Panc1 (cell line): ENCODE results near the gene CSTPP1. TPM values are rescaled to one million over a fixed set of nuclear protein-coding genes. Genes with fewer than 3 reads are reported as not detected.
"Not testable (repeated sequence)": the region's sequence is repeated elsewhere in the genome, so short reads cannot be mapped to it uniquely, and the experiment has no call there.

Source experiments
- ATAC-seq: fragments of 200-7000 bp; cut with Tn5 transposase; 2 replicates; pipeline ENCODE4 v1.9.1; 2020; ENCODE audit warnings: mild to moderate bottlenecking, moderate library complexity
- BruUV-seq: library from RNA; stranded (reverse); fragments of 400-500 nt; replicated peaks from 2 replicates; lab custom pipeline; 2021; lab: Mats Ljungman, UMichigan
- CTCF ChIA-PET: fragments of 300-600 bp; sonication (Branson Sonifier 250); formaldehyde crosslinking; loops from one replicate; lab custom pipeline; 2022; ENCODE audit warnings: antibody characterized with exemption; lab: Charles Lee
- POLR2A ChIA-PET: fragments of 300-600 bp; sonication (Branson Sonifier 250); formaldehyde crosslinking; loops from one replicate; lab custom pipeline; 2022; ENCODE audit warnings: antibody characterized with exemption; lab: Charles Lee
- DNase-seq: peaks from one replicate; pipeline ENCODE4 v3.0.0-alpha.2; 2010; ENCODE audit warnings: low read depth, low spot score
- H3K27ac ChIP-seq: 2 replicates; pipeline ENCODE4 v1.5.1; 2011; ENCODE audit warnings: mild to moderate bottlenecking, low read length, inconsistent platforms
- H3K27me3 ChIP-seq: fragments of 200-500 bp; sonication (Bioruptor generic); 2 replicates; pipeline ENCODE4 v1.6.0; 2014; ENCODE audit warnings: low read length, inconsistent platforms; ENCODE audit not compliant: control insufficient read depth, insufficient read depth
- H3K36me3 ChIP-seq: fragments of 200-500 bp; sonication (Bioruptor generic); 2 replicates; pipeline ENCODE4 v1.5.1; 2014; ENCODE audit warnings: inconsistent platforms, mild to moderate bottlenecking, low read length, moderate library complexity; ENCODE audit not compliant: control insufficient read depth, insufficient read depth
- H3K4me1 ChIP-seq: 2 replicates; pipeline ENCODE4 v1.5.1; 2011; ENCODE audit warnings: inconsistent platforms, mild to moderate bottlenecking, low read length, moderate library complexity; ENCODE audit not compliant: control insufficient read depth, insufficient read depth
- H3K4me3 ChIP-seq, 2 experiments: 2 replicates each; pipeline ENCODE4 v1.5.1; 2011 to 2012; ENCODE audit warnings: low read depth in 2 of 2, low read length in 2 of 2, mild to moderate bottlenecking in 2 of 2, inconsistent platforms in 1 of 2, moderate library complexity in 1 of 2
- H3K9me3 ChIP-seq: fragments of 200-500 bp; sonication (Bioruptor generic); 2 replicates; pipeline ENCODE4 v1.5.1; 2014; ENCODE audit warnings: low read depth, mild to moderate bottlenecking, inconsistent platforms, low read length, moderate library complexity; ENCODE audit not compliant: control insufficient read depth, insufficient read depth
- POLR2AphosphoS5 ChIP-seq: IDR thresholded peaks from 2 replicates; pipeline ENCODE4 v1.6.1; 2012; ENCODE audit warnings: mild to moderate bottlenecking, low read depth, low read length, moderate library complexity
- SIN3A ChIP-seq: IDR thresholded peaks from 2 replicates; pipeline ENCODE4 v1.6.1; 2012; ENCODE audit warnings: low read depth, mild to moderate bottlenecking, low read length, moderate library complexity, borderline replicate concordance; ENCODE audit not compliant: insufficient read depth
- TCF7L2 ChIP-seq: IDR thresholded peaks from 2 replicates; pipeline ENCODE4 v1.6.1; 2011; ENCODE audit warnings: mild to moderate bottlenecking, low read depth, low read length, inconsistent platforms
- in situ Hi-C: cut with HindIII; loops from 2 replicates; pipeline ENCODE4 v1.10.0; 2016; ENCODE audit warnings: low sequenced_read_pairs, low pct_unique_long_range_greater_than_20kb
- intact Hi-C: fragments of 100-400 bp; cut with micrococcal nuclease; formaldehyde crosslinking; loops from one replicate; pipeline ENCODE4 v1.10.0; 2022; ENCODE audit not compliant: unreplicated experiment
- total RNA-seq: library from RNA; stranded (reverse); gene quantifications from one replicate; pipeline ENCODE4 v1.2.1, GENCODE V29; 2021; ENCODE audit not compliant: unreplicated experiment
- TF ChIP-seq, protein P1 (sequence below): fragments of 450-650 bp; IDR thresholded peaks from 2 replicates; pipeline ENCODE4 v1.5.1; 2017; ENCODE audit warnings: mild to moderate bottlenecking
- TF ChIP-seq, protein P2 (sequence below), 2 experiments: IDR thresholded peaks; 2 replicates each; pipeline ENCODE4 v1.6.1; 2011 to 2012; ENCODE audit warnings: low read depth in 2 of 2, control low read depth in 1 of 2, low read length in 1 of 2, mild to moderate bottlenecking in 1 of 2, moderate library complexity in 1 of 2; ENCODE audit not compliant: insufficient read depth in 1 of 2

Gene CSTPP1
- total RNA-seq, 1 experiment from 2014 or later, result 29.0 TPM

DNA sequence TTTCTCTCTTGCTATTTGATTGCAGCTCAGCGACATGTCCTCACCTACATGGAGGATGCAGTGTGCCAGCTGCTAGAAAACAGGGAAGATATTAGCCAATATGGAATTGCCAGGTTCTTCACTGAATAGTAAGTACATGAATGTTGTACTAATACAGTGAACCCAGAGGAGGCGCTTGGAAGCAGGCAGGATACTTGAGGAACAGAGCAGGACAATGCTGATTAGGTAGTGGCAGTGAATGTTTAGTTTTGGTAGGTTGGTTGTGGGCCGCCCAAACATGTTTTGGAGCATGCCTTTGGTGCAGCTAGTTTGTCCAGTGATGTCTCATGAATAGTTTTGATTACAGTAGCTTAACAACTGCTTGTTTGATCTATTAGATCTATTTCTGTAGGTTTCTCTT lies 50.6 kb downstream of the CSTPP1 start:
- Histone ChIP-seq H3K36me3 (no peaks in the 10 kb centered on the region), H3K9me3 (no peaks in the 10 kb centered on the region), H3K27ac (no peak overlapping the region), H3K27me3 (no peaks in the 10 kb centered on the region), H3K4me3 (no peak overlapping the region), H3K4me1 (peaks cover 7% of the 10 kb centered on the region; the same call in 1 of the 2 replicates)
- intact Hi-C loops (no loop called here), in situ Hi-C loops (no loop called here)
- ATAC-seq (no peak), DNase-seq (no peak)
- TF ChIP-seq SIN3A, result no peak
- TF ChIP-seq, protein P1, sequence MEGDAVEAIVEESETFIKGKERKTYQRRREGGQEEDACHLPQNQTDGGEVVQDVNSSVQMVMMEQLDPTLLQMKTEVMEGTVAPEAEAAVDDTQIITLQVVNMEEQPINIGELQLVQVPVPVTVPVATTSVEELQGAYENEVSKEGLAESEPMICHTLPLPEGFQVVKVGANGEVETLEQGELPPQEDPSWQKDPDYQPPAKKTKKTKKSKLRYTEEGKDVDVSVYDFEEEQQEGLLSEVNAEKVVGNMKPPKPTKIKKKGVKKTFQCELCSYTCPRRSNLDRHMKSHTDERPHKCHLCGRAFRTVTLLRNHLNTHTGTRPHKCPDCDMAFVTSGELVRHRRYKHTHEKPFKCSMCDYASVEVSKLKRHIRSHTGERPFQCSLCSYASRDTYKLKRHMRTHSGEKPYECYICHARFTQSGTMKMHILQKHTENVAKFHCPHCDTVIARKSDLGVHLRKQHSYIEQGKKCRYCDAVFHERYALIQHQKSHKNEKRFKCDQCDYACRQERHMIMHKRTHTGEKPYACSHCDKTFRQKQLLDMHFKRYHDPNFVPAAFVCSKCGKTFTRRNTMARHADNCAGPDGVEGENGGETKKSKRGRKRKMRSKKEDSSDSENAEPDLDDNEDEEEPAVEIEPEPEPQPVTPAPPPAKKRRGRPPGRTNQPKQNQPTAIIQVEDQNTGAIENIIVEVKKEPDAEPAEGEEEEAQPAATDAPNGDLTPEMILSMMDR, result peak; percentile 21; the same call in 1 of the 2 replicates
- no TSS peak for BruUV-seq
- POLR2A ChIA-PET, result no interaction called here
- CTCF ChIA-PET, result no interaction called here

DNA sequence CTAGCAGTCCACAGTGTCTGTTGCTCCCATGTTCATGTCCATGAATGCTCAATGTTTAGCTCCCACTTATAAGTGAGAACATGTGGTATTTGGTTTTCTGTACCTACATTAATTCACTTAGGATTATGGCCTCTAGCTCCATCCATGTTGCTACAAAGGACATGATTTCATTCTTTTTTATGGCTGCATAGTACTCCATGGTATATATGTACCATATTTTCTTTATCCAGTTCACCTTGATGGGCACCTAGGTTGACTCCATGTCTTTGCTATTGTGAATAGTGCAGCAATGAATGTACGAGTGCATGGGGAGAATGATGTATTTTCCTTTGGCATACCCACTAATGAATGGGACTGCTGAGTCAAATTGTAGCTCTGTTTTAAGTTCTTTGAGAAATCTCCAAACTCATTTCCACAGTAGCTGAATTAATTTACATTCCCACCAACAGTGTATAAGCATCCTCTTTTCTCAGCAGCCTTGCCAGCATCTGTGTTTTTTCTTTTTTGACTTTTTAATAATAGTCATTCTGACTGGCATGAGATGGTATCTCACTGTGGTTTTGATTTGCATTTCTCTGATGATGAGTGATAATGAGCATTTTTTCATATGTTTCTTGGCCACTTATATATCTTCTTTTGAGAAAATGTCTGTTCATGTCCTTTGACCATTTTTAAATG lies 53.4 kb downstream of the CSTPP1 start:
- H3K4me3 ChIP-seq, H3K9me3 ChIP-seq, in situ Hi-C loops, BruUV-seq, H3K27me3 ChIP-seq, H3K27ac ChIP-seq, intact Hi-C loops, CTCF ChIA-PET, ATAC-seq, H3K36me3 ChIP-seq, POLR2A ChIA-PET, DNase-seq, H3K4me1 ChIP-seq: not testable (repeated sequence)

DNA sequence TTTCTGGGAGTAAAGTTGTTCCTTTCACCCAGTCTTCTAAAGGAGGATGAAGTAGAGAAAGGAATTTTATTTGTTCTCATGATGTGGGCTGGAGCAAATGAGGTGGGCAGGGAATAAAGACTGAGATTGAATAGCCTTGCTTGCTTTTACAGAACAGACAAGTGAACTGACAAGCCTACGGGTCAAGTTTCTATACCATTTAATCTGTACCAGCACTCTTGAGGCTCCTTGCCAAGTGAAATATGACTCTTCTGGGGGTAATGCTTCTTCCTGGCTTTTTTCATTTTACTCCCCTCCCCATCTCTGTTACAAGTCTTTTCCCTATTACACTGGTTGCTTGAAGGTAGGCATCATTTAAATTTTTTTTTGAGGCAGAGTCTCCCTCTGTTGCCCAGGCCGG lies 54.8 kb downstream of the CSTPP1 start:
- TF ChIP-seq POLR2AphosphoS5 (no peak), SIN3A (no peak), TCF7L2 (no peak)
- TF ChIP-seq, protein P2, sequence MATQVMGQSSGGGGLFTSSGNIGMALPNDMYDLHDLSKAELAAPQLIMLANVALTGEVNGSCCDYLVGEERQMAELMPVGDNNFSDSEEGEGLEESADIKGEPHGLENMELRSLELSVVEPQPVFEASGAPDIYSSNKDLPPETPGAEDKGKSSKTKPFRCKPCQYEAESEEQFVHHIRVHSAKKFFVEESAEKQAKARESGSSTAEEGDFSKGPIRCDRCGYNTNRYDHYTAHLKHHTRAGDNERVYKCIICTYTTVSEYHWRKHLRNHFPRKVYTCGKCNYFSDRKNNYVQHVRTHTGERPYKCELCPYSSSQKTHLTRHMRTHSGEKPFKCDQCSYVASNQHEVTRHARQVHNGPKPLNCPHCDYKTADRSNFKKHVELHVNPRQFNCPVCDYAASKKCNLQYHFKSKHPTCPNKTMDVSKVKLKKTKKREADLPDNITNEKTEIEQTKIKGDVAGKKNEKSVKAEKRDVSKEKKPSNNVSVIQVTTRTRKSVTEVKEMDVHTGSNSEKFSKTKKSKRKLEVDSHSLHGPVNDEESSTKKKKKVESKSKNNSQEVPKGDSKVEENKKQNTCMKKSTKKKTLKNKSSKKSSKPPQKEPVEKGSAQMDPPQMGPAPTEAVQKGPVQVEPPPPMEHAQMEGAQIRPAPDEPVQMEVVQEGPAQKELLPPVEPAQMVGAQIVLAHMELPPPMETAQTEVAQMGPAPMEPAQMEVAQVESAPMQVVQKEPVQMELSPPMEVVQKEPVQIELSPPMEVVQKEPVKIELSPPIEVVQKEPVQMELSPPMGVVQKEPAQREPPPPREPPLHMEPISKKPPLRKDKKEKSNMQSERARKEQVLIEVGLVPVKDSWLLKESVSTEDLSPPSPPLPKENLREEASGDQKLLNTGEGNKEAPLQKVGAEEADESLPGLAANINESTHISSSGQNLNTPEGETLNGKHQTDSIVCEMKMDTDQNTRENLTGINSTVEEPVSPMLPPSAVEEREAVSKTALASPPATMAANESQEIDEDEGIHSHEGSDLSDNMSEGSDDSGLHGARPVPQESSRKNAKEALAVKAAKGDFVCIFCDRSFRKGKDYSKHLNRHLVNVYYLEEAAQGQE (IDR thresholded peaks at IDR 0.05; ENCODE audit: insufficient read depth in 1 of 2, low read depth in 2 of 2, low read length in 1 of 2), result no peak
- TF ChIP-seq, protein P1, result no peak
- no TSS peak for BruUV-seq
- ChIA-PET CTCF (interaction anchor here (0.7 kb wide), 1 partner anchor 181 kb away, joined by 3 read pairs; no protein-coding TSS in a partner anchor), POLR2A (no interaction called here)
- ATAC-seq, result no peak
- Histone ChIP-seq H3K4me1 (no peaks in the 10 kb centered on the region), H3K27ac (no peak overlapping the region), H3K4me3 (no peak overlapping the region), H3K36me3 (no peaks in the 10 kb centered on the region), H3K9me3 (no peaks in the 10 kb centered on the region), H3K27me3 (no peaks in the 10 kb centered on the region)
- in situ Hi-C loops, result no loop called here
- DNase-seq, result no peak
- intact Hi-C loops, result no loop called here

DNA sequence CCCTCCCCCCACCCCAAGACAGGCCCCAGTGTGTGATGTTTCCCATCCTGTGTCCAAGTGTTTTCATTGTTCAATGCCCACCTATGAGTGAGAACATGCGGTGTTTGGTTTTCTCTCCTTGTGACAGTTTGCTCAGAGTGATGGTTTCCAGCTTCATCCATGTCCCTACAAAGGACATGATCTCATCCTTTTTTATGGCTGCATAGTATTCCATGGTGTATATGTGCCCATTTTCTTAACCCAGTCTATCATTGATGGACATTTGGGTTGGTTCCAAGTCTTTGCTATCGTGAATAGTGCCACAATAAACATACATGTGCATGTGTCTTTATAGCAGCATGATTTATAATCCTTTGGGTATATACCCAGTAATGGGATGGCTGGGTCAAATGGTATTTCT lies 55.8 kb downstream of the CSTPP1 start:
- DNase-seq, H3K27ac ChIP-seq, POLR2A ChIA-PET, H3K4me3 ChIP-seq, H3K4me1 ChIP-seq, H3K9me3 ChIP-seq, ATAC-seq, intact Hi-C loops, H3K36me3 ChIP-seq, in situ Hi-C loops, CTCF ChIA-PET, BruUV-seq, H3K27me3 ChIP-seq: not testable (repeated sequence)
